PC-3 (cell line): ENCODE data around the gene ASCC3.

ENCODE experiments used
- CTCF ChIP-seq: fragments of 300-600 bp; sonication (generic); conservative IDR thresholded peaks from 2 replicates; pipeline ENCODE4 v1.5.1; 2017; ENCODE audit warnings: antibody characterized with exemption, low read depth, mild to moderate bottlenecking, low read length
- EZH2 ChIP-seq: fragments of 300-600 bp; sonication (generic); IDR thresholded peaks from one replicate; pipeline ENCODE4 v1.6.1; 2017; ENCODE audit warnings: antibody characterized with exemption, mild to moderate bottlenecking, low read length; ENCODE audit not compliant: unreplicated experiment
- EZH2phosphoT487 ChIP-seq: fragments of 300-600 bp; sonication (generic); IDR thresholded peaks from 2 replicates; pipeline ENCODE4 v1.6.1; 2018; ENCODE audit warnings: mild to moderate bottlenecking, antibody characterized with exemption, low read length, borderline replicate concordance

DNA sequence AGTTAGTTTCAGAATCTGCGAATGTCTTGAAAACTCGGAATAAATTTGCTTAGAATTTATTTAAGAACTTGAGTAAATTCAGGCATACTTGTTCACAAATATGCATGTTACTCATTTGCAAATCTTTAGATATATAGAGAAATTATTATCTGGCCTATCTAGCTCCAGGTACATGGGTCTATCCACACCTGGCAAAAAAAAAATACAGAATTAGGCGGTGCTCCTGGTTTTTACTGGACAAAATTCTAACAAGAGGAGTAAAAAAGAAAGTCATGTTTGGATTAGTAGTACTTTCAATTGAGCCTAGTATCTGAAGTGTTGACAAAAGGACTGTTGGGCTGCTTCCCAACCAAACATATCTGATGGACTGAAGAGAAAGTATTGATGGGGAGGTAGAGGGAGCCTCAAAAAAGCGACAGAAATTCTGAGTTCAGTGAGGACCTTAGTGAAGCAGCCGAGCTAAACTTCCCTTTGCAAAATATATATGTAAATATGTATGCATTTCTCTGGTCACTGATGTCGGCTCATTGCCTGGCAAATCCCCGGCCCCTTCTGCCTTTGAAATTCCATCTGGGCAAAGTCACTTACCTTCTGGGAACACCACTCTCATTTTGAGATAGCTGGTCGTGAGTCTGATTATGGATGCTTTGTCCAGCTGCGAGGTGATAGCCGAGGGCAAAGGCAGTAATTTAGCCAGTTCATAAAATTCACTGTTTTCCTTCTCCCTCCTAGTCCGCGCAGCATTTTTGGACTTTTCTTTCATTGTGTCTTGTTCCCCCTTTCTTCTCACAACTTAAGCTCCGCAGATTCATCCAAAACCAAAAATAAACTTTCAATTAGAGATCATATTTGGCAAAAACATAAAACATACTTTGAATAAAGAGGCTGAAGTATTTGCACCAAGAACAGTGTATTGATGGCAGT, 418.2 kb downstream of the ASCC3 start:
- TF ChIP-seq CTCF = no peak
- TF ChIP-seq EZH2 = no peak
- TF ChIP-seq EZH2phosphoT487 = no peak
